Mesodermal cell (in vitro differentiated cells): ENCODE measurements around the gene MAPK6.

Experiments used
- H3K27ac ChIP-seq: 2 replicates; pipeline ENCODE4 v1.7.0; 2013; ENCODE audit warnings: mild to moderate bottlenecking, low read depth, low read length, moderate library complexity; ENCODE audit not compliant: severe bottlenecking
- H3K36me3 ChIP-seq: 2 replicates; pipeline ENCODE4 v1.7.1; 2013; ENCODE audit warnings: mild to moderate bottlenecking, low read length, moderate library complexity; ENCODE audit not compliant: control insufficient read depth, insufficient read depth
- H3K4me1 ChIP-seq: one replicate; pipeline ENCODE4 v1.7.1; 2013; ENCODE audit warnings: mild to moderate bottlenecking, low read length; ENCODE audit not compliant: insufficient read depth, control insufficient read depth, poor library complexity, severe bottlenecking
- H3K4me3 ChIP-seq: 2 replicates; pipeline ENCODE4 v1.7.0; 2013; ENCODE audit warnings: low read length, control low read depth, mild to moderate bottlenecking; ENCODE audit not compliant: insufficient read depth, poor library complexity, severe bottlenecking; ENCODE audit errors: extremely low read depth
- H3K9me3 ChIP-seq: 2 replicates; pipeline ENCODE4 v1.7.1; 2013; ENCODE audit warnings: mild to moderate bottlenecking, low read length, moderate library complexity; ENCODE audit not compliant: control insufficient read depth
- WGBS, 2 experiments: methylation state at CpG; one replicate each; pipeline ENCODE4 v1.1.5; 2013; ENCODE audit warnings: missing lambda C conversion rate in 2 of 2; ENCODE audit not compliant: insufficient coverage in 2 of 2; 5-methylcytosine and 5-hydroxymethylcytosine counted together

Gene MAPK6

DNA sequence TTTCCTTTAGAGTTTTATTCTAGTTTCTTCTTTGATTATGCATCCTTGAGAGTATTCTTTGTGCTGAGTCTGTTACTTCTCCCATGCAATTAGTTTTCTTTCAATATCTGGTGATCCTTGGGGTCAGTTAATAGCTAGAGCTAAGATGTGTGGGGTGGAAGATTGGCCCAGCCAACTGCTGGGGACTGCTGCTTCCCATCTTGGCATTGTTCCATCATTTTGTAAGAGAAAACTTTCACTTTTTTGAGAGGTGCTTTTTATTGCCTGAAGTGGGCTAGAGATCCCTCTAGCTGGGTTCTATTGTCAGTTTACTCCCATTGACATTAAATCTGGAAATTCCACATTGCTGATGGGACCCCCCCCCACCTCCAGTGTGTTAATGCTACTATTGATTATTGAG lies 78.2 kb downstream of the MAPK6 start:
- Histone ChIP-seq H3K36me3 (no peaks in the 10 kb centered on the region), H3K9me3 (no peaks in the 10 kb centered on the region), H3K4me1 (peaks cover 5% of the 10 kb centered on the region), H3K4me3 (no peak overlapping the region), H3K27ac (no peak overlapping the region)

- no CpG with 5 or more reads among the region's 2 CpGs for WGBS, 2 experiments
- H3K36me3 ChIP-seq: no peaks in the 10 kb centered on the region
- no peak overlapping the region for H3K27ac ChIP-seq
- no peak overlapping the region for H3K4me3 ChIP-seq
- H3K9me3 ChIP-seq: no peaks in the 10 kb centered on the region
- H3K4me1 ChIP-seq: peaks cover 13% of the 10 kb centered on the region
Measured at GRCh38 chr15:52098323-52098722, 79.3 kb downstream of the MAPK6 start.

DNA sequence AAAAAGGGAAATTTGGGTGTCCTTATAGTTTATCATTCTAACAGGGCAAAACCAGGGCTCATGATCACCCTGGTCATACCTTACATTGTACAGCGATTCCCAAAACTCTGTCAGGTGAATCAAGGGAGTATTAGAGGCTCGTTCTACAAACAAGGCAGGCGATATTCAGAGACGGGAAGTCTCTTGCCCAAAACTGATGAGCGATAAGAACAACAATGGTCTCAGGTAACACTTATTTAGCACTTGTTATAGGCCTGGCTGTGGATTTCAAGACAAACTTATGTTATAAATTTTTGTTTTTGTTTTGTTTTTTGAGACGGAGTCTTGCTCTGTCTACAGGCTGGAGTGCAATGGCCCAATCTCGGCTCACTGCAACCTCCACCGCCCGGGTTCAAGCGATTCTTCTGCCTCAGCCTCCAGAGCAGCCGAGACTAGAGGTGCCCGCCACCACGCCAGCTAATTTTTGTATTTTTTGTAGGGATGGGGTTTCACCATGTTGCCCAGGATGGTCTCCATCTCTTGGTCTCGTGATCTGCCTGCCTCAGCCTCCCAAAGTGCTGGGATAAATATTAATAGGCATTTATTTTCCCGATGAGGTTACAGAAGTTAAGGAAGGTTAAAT lies 80.7 kb downstream of the MAPK6 start:
- peaks cover 13% of the 10 kb centered on the region for H3K4me1 ChIP-seq
- H3K27ac ChIP-seq: no peak overlapping the region
- H3K9me3 ChIP-seq: no peaks in the 10 kb centered on the region
- no peaks in the 10 kb centered on the region for H3K36me3 ChIP-seq
- 89 to 96% methylated on average over 7 to 14 of the region's 15 CpGs for WGBS, 2 experiments
- H3K4me3 ChIP-seq: no peak overlapping the region

- WGBS, 2 experiments: 84 to 86% methylated on average over 6 of the region's 6 CpGs
Measured at GRCh38 chr15:52100807-52101442, 81.9 kb downstream of the MAPK6 start.

DNA sequence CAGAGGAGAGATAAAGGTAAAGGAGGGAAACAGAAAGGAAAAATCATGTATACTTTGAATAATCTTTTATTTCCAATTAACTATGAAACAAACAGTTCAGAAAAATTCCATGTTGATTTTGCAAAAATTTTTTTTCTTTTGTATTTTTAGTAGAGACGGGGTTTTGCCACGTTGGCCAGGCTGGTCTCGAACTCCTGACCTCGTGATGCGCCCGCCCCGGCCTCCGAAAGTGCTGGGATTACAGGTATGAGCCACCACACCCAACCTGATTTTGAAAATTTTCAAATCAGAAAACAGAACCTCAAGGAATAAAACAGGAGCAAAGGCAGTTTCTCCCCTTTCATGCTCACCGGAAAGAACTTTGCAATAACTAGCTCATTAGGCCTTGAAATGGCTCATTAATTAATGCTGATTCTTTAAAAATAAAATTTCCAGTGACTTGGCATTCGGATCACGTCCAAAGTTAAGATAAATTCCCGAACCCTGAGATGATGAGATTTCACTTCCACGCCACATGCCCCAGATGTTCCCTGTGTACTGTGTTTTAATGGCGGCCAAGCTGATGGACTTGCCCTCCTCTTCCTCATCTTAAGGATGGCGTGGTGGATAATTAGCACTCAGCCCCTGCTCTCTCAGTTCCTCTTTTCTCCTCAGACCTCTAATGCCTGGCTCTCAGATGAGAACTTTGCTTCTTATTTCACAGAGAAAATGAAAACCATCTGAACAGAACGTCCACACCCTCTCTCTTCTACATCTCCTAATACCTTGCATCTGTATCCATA lies 82.7 kb downstream of the MAPK6 start:
- 92 to 93% methylated on average over 12 to 15 of the region's 16 CpGs for WGBS, 2 experiments
- H3K9me3 ChIP-seq: no peaks in the 10 kb centered on the region
- H3K27ac ChIP-seq: no peak overlapping the region
- H3K4me3 ChIP-seq: no peak overlapping the region
- H3K36me3 ChIP-seq: no peaks in the 10 kb centered on the region
- H3K4me1 ChIP-seq: peaks cover 13% of the 10 kb centered on the region

More at GRCh38 chr15:52100807-52101442, 81.9 kb downstream of the MAPK6 start:
- H3K27ac ChIP-seq: no peak overlapping the region
- H3K36me3 ChIP-seq: no peaks in the 10 kb centered on the region
- H3K4me1 ChIP-seq: peaks cover 13% of the 10 kb centered on the region
- no peaks in the 10 kb centered on the region for H3K9me3 ChIP-seq
- H3K4me3 ChIP-seq: no peak overlapping the region

- WGBS, 2 experiments: 86 to 93% methylated on average over 2 of the region's 2 CpGs
- Histone ChIP-seq H3K27ac (peak overlapping the region; percentile 62), H3K36me3 (no peaks in the 10 kb centered on the region), H3K9me3 (no peaks in the 10 kb centered on the region), H3K4me3 (no peak overlapping the region), H3K4me1 (peaks cover 13% of the 10 kb centered on the region)
Measured at GRCh38 chr15:52102463-52102862, 83.4 kb downstream of the MAPK6 start.

DNA sequence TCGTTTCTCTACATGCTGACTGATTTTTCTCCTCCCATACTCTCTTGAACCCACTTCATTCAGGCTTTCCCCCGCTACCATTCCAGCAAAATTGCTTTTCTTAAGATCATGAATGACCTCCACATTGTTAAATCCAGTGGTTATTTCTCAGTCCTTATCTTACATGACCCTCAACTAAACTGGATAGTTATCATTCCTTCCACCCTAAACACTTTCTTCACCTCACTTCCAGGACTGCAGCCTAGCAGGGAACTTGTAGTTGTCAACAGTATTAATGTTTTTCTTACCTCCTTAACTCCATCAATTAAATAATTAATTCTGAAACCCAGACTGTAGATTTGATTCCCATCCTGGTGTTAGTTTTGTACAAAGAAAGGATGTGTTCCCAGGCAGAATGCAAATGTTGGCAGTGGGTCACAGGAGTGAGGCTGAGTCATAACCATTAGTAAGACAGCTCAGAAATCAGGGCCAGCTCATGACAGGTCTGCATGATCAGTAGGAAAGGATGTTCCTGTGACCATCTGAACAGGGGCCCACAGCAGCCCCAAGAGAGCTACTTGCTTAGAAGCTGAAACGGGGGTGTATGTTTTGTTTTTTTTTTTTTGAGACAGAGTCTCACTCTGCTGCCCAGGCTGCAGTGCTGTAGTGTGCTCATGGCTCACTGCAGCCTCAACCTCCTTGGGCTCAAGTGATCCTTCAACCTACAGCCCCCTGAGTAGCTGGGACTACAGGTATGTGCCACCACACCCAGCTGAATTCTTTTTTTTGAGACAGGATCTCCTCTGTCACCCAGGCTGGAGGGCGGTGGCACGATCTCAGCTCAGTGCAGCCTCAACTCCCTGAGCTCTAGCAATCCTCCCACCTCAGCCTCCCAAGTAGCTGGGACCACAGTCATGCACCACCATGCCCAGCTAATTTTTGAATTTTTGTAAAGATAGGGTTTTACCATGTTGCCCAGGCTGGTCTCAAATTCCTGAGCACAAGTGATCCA lies 84.5 kb downstream of the MAPK6 start:
- Histone ChIP-seq H3K4me3 (no peak overlapping the region), H3K27ac (peak overlapping the region; percentile 62), H3K36me3 (no peaks in the 10 kb centered on the region), H3K4me1 (peaks cover 13% of the 10 kb centered on the region), H3K9me3 (no peaks in the 10 kb centered on the region)
- WGBS, 2 experiments: 88 to 96% methylated on average over 2 to 4 of the region's 5 CpGs

GRCh38 chr15:52104532-52105004 lies 85.5 kb downstream of the MAPK6 start:
- Histone ChIP-seq H3K4me1 (peaks cover 13% of the 10 kb centered on the region), H3K36me3 (no peaks in the 10 kb centered on the region), H3K27ac (no peak overlapping the region), H3K4me3 (no peak overlapping the region), H3K9me3 (no peaks in the 10 kb centered on the region)
- WGBS, 2 experiments: 88% methylated on average over 3 of the region's 5 CpGs; no CpG with 5 or more reads in 1 of the 2 experiments

- Histone ChIP-seq H3K4me1 (peaks cover 12% of the 10 kb centered on the region), H3K9me3 (no peaks in the 10 kb centered on the region), H3K4me3 (no peak overlapping the region), H3K36me3 (no peaks in the 10 kb centered on the region), H3K27ac (no peak overlapping the region)
- WGBS, 2 experiments: 100% methylated on average over 2 of the region's 2 CpGs; no CpG with 5 or more reads in 1 of the 2 experiments
Measured at GRCh38 chr15:52105846-52106245, 86.8 kb downstream of the MAPK6 start.

DNA sequence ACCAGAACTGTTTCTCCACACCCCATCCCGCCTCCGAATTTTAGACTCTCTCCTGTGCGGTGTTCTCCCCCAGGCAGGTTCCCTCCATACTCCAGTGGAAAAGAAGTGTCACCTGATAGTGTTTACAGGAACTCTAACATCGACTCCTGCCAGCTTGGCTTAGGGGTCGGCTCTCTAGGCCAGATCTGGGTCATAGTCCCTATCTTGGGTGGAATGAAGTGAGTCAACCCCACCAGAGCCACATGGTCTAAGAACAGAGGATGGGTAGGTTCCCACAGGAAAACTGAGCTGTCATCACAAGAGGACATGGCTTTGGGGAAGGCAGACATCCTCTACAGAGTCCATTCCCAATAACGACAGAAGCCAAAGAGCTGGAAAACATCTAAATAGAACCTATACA lies 87.6 kb downstream of the MAPK6 start:
- H3K4me1 ChIP-seq: peaks cover 8% of the 10 kb centered on the region
- 74 to 89% methylated on average over 2 to 4 of the region's 6 CpGs for WGBS, 2 experiments
- H3K27ac ChIP-seq: no peak overlapping the region
- no peak overlapping the region for H3K4me3 ChIP-seq
- H3K36me3 ChIP-seq: no peaks in the 10 kb centered on the region
- no peaks in the 10 kb centered on the region for H3K9me3 ChIP-seq
